ENCODE measurements around the gene FAM13A. TPM values are rescaled to one million over a fixed set of nuclear protein-coding genes. Genes with fewer than 3 reads are reported as not detected.

Gene FAM13A
- total and polyA plus RNA-seq, 8 donors, result 6.0 to 132 (median 45.7) TPM

DNA sequence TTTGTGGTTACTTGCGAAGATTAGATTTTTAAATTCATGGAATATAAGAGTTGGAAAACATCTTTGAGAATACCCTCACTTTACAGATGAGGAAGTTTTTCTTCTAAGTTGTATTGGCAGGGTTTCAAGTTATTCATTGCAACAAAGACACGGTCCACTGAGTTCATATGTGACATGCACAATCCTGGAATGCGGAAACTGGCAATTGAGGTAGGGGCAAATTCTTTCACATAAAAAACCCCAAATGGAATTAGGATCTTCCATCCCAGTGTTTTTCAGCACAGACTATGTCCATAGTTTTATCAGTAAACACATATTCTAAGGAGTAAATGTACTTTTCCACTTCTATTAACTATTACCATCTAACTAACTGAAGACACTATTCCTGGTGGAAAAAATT lies 277.6 kb downstream of the FAM13A start:
- intact Hi-C loops (cut with DNase I; ENCODE audit: low total_unique reads), result no loop called here
- WGBS, 5 donors, result 66 to 79% (median 74%) methylated on average over 3 of the region's 3 CpGs
- Histone ChIP-seq H3K27ac (no peak overlapping the region), H3K9me3 (no peaks in the 10 kb centered on the region), H3K27me3 (no peaks in the 10 kb centered on the region), H3K4me1 (peaks cover 0 to 4% (median 0%) of the 10 kb centered on the region in 4 donors), H3K4me3 (no peak overlapping the region), H3K36me3 (peaks cover 0 to 85% (median 75%) of the 10 kb centered on the region in 4 donors)
- no peak for TF ChIP-seq EP300 (IDR thresholded peaks at IDR 0.05)
- TF ChIP-seq, protein P1, sequence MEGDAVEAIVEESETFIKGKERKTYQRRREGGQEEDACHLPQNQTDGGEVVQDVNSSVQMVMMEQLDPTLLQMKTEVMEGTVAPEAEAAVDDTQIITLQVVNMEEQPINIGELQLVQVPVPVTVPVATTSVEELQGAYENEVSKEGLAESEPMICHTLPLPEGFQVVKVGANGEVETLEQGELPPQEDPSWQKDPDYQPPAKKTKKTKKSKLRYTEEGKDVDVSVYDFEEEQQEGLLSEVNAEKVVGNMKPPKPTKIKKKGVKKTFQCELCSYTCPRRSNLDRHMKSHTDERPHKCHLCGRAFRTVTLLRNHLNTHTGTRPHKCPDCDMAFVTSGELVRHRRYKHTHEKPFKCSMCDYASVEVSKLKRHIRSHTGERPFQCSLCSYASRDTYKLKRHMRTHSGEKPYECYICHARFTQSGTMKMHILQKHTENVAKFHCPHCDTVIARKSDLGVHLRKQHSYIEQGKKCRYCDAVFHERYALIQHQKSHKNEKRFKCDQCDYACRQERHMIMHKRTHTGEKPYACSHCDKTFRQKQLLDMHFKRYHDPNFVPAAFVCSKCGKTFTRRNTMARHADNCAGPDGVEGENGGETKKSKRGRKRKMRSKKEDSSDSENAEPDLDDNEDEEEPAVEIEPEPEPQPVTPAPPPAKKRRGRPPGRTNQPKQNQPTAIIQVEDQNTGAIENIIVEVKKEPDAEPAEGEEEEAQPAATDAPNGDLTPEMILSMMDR (IDR thresholded peaks at IDR 0.05), result no peak
- no peak for TF ChIP-seq POLR2A (IDR thresholded peaks at IDR 0.05)
- TF ChIP-seq POLR2AphosphoS5 (IDR thresholded peaks at IDR 0.05), result no peak
- no peak for DNase-seq

DNA sequence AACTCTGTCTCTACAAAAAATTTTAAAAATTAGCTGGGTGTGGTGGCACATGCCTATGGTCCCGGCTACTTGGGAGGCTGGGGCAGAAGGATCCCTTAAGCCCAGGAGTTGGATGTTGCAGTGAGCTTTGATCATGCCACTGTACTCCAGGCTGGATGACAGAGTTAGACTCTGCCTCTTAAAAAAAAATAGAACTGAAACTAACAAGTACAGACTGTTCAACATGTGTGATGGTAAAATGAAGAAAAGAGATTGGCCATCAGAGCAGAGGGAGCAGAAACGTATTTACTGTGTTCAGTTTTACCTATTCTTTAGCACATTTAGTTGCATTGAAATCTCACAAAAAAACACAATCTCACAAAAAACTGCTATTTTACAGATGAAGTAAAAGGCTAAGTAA lies 281.5 kb downstream of the FAM13A start:
- no peak overlapping the region for H3K27ac ChIP-seq
- H3K4me1 ChIP-seq, result peaks cover 0 to 4% (median 0%) of the 10 kb centered on the region in 4 donors
- H3K27me3 ChIP-seq, result no peaks in the 10 kb centered on the region
- H3K4me3 ChIP-seq, result no peak overlapping the region
- no peaks in the 10 kb centered on the region for H3K9me3 ChIP-seq
- no peak for TF ChIP-seq POLR2AphosphoS5 (IDR thresholded peaks at IDR 0.05)
- TF ChIP-seq EP300 (IDR thresholded peaks at IDR 0.05), result no peak
- no peak for TF ChIP-seq POLR2A (IDR thresholded peaks at IDR 0.05)
- TF ChIP-seq, protein P1 (IDR thresholded peaks at IDR 0.05), result no peak
- intact Hi-C loops (cut with DNase I; ENCODE audit: low total_unique reads), result no loop called here
- H3K36me3 ChIP-seq, result peaks cover 0 to 68% (median 64%) of the 10 kb centered on the region in 4 donors
- no peak for DNase-seq
- WGBS, 5 donors, result 82 to 98% (median 94%) methylated on average over 2 of the region's 2 CpGs

GRCh38 chr4:88775026-88775425 lies 282.0 kb downstream of the FAM13A start:
- peaks cover 0 to 70% (median 62%) of the 10 kb centered on the region in 4 donors for H3K36me3 ChIP-seq
- H3K4me1 ChIP-seq, result peaks cover 0 to under 1% (median 0%) of the 10 kb centered on the region in 4 donors
- intact Hi-C loops (cut with DNase I; ENCODE audit: low total_unique reads), result no loop called here
- no peak overlapping the region for H3K27ac ChIP-seq
- no peaks in the 10 kb centered on the region for H3K27me3 ChIP-seq
- H3K9me3 ChIP-seq, result no peaks in the 10 kb centered on the region
- no peak overlapping the region for H3K4me3 ChIP-seq
- no peak for DNase-seq
- 98 to 100% (median 100%) methylated on average over 1 of the region's 1 CpG for WGBS, 5 donors
- TF ChIP-seq POLR2AphosphoS5 (IDR thresholded peaks at IDR 0.05), result no peak
- TF ChIP-seq, protein P1 (IDR thresholded peaks at IDR 0.05), result no peak
- no peak for TF ChIP-seq EP300 (IDR thresholded peaks at IDR 0.05)
- no peak for TF ChIP-seq POLR2A (IDR thresholded peaks at IDR 0.05)

GRCh38 chr4:88771883-88772450 lies 285.0 kb downstream of the FAM13A start:
- H3K27ac ChIP-seq, result no peak overlapping the region
- H3K36me3 ChIP-seq, result peaks cover 0 to 52% (median 48%) of the 10 kb centered on the region in 4 donors
- H3K9me3 ChIP-seq, result no peaks in the 10 kb centered on the region
- no peaks in the 10 kb centered on the region for H3K27me3 ChIP-seq
- H3K4me1 ChIP-seq, result no peaks in the 10 kb centered on the region
- intact Hi-C loops (cut with DNase I; ENCODE audit: low total_unique reads), result no loop called here
- TF ChIP-seq EP300 (IDR thresholded peaks at IDR 0.05), result no peak
- no peak for TF ChIP-seq POLR2AphosphoS5 (IDR thresholded peaks at IDR 0.05)
- TF ChIP-seq POLR2A (IDR thresholded peaks at IDR 0.05), result no peak
- TF ChIP-seq, protein P1 (IDR thresholded peaks at IDR 0.05), result no peak
- WGBS, 5 donors, result 60 to 73% (median 67%) methylated on average over 4 of the region's 4 CpGs
- no peak overlapping the region for H3K4me3 ChIP-seq
- peak in 1 of 2 donors; percentile 37 for DNase-seq
